ENCODE measurements around the gene KCNJ18.
"Not testable (repeated sequence)": the region's sequence is repeated elsewhere in the genome, so short reads cannot be mapped to it uniquely, and the experiment has no call there.

The KCNJ18 gene

DNA sequence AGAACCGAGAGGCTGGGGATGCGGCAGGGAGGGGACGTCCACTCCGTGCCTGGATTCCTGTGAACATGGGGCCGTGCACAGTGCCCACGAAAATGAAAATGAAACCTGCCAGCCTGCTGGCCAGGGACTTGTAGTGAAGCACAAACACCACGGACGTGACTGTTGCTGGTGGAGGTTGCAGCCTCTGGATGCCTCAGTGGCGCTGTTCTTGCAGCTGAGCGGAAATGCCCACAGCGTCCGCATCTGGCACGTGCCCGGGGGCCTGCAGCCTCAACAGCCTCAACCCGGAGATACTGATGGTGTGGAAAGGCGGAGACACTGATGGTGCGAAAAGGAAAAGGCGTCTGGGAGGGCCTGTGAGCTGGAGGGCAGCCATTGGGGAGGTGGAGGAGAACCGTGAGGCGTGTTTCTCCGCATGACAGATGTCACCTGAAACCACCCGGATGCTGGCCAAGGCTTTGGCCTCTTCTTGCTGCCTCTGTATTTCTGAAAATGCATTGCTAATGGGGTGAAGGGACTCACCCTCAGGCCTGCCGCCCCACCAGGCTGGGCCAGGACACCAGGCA lies 44.8 kb downstream of the KCNJ18 start:
- DNase-seq: not testable (repeated sequence)

DNA sequence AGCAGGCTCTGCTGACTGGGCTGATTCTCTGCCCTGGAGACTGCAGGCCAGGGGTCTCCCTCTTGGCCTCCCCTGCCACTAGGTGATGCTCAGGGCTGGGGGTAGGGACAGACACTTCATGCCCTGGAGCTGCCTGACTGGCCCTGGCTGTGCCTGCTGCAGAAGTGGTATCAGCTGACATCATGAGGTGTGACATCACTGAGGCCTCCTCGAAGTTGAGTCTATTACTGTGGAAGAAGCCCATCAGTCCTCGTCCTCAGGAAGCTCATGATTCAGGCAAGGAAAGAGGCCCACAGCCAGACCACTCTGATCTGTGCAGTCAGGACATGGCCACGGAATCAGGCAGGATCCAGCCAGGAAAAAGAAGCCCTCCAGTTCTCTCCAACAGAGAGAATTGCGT lies 45.9 kb downstream of the KCNJ18 start:
- not testable (repeated sequence) for DNase-seq

DNA sequence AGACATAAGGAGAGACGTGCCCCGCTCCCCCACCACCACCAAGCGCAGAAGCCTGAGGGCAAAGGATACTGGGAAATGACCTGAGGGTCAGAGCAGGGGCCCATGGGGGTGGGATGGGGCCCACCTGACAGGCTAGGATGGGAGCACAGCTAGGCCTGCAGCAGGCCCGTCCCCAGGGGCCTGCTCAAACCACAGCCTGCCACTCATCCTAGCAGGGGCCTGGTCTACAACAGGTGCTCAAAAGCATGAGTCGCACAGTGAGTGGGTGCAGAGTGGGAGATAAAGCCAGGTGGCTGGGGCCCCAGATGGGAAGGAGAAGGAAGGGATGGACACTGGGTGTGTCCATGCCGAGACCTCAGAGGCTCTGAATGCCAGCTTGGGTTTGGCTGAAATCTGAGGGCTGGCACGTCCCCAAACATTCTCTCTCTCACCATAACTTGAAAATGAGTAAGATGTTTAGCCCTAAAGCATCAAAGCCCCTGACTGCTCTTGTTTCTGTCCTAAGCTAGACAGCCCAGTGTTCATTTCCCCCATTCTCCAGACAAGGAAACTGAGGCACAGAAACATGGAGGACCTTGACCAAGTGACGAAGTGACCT lies 46.7 kb downstream of the KCNJ18 start:
- not testable (repeated sequence) for DNase-seq

DNA sequence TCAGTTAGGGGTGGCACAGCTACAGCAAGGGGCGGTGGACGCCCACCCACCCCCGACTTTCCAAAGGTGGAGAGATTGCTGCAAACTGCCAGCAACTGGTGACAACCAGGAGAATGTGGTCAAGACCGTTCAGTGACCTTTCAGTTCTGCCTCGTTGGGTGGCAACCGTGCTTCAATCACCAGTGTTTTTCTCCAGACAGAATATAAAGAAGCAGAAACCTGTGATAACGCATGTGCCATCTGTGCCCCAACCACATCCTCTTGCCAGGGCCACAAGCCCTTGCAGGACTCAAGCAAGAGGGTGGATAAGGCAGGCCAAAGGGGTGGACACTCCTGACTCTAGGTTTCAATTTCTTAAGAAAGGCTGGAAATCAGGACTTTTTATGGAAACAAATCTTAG lies 47.2 kb downstream of the KCNJ18 start:
- DNase-seq: not testable (repeated sequence)

DNA sequence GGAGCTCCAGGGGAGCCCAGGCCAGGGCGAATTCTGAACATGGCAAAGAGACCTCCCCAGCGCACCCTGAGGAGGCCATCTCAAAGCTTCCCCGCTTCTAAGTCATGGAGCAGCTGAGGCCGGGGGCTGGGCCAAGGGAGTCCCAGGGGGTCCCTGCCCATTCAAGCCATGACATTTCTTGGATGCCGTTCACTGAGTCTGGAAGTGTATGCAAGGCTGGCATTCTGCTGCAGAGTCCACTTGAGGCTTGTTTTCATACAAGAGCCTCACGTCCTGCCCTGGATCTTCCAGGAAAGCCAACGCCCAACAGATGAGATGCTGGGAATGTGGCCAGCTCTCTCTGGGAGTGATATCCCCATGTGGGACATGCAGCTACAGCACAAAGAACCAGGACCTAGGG lies 48.5 kb downstream of the KCNJ18 start:
- DNase-seq: not testable (repeated sequence)

DNA sequence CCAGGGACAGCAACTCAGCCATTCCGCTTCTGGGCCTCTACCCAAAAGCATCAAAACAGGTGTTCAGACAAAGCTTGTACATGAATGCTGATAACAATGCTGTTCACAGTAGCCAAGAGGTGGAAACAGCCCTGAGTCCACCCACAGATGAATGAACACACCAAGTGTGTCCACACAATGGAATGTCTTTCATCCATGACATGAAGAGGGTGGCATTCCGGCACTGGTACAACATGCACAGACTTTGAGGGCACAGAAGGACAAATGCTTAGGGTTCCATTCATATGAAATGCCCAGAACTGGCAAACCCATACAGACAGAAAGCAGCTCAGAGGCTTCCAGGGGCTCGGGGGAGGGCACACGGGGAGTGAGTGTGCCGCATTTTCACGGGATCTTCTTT lies 49.2 kb downstream of the KCNJ18 start:
- not testable (repeated sequence) for DNase-seq

DNA sequence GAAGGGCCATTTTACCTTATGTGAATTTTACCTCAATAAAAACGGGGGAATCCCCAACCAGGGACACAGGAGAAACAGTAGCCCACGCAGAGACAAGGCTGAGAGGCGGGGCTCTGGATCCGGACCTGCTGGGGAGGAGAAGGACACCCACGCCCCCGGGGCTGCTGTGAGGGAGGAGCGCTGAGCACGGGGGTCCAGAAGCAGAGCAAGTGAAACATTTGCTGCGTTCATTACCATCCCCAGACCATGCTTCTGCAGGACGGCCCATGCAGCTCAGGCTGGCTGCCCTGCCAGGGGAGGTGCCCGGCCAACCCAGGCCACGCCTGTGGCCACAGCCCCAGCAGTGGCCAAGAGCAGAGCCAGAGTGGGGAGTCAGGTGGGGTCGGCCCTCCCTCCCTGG lies 50.0 kb downstream of the KCNJ18 start:
- DNase-seq: no peak

DNA sequence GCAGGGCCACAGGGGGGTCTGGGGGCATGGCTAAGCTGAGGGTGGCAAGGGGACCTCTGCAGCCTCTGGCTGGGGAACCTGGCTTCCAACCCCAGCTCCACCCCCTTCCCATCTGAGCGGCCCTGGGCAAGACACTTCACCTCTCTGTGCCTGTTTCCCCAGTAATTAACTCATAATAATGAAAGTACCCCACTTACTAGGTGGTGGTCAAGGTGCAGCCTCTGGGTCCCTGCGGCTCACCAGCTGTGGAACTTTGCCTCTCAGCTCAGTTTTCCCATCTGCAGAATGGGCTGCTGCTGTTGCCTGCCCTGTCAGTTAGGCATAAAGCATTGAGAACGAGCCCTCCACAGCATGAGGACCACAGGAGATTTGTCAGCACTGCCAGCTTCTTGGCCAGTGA lies 51.8 kb downstream of the KCNJ18 start:
- not testable (repeated sequence) for DNase-seq

DNA sequence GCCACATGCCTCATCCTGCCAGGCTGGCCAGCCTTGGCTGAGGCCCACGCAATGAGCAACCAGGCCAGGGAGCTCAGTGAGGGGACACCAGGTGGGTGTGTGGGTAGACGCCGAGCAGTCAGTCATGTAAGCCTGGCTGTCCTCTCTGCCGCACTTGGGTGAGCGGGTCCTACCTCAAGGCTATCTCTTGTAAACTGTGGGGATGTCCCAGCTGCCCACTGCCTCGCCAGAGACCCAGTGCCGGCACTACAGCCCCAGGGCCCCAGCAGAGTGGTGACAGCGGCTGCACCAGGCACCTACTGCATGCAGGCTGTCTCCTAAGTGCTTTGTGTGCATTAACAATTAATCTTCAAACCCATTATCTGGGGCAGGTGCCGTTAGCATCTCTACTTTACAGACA lies 52.3 kb downstream of the KCNJ18 start:
- not testable (repeated sequence) for DNase-seq

DNA sequence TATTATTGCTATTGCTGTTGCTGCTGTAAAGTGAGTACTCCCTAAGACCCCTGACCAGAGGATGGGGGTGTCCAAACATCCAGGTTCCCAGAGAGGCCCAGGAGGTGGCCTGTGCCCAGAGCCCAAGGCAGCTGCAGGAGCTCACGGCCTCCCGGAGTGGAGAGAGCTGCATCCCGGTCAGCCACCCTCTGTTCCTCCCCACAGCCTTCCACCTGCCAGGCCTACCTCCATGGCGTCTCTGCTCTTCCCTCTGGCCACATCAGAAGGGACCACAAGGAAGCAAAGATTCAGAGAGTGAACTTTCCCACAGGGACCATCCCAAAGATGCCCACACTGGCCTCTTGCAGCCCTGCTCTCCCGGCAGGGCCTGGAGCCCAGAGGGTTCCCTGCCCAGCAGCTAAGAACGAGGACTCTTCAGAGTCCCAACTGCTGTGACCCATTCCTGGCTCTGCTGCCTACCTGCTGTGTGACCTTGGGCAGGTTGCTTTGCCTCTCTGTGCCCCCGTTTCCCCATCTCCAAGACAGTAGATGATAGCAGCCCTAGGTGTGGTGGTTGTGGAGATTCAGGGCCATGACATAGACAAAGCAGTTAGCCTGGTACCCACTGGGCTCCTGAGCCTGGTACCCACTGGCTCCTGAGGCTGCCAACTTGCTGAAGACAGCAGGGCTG lies 53.2 kb downstream of the KCNJ18 start:
- not testable (repeated sequence) for DNase-seq

DNA sequence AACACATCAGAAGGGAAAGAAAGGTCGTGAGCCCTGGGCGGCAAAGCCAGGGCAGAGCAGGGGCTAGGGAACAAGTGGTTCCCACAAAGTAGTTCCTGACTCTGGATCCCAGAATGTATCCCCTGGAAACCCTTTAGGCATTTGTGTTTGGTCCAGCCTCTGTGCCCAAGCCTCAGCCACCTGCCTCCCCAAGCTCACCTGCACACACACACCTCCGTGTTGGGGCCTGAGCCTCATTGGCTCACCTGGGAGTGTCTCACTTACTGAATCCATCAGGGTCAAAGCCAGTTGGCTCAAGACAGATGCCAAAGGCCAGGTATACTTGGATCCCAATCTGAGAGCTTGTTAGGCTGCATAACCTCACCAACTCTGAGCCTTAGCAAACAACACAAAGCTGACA lies 54.1 kb downstream of the KCNJ18 start:
- DNase-seq: not testable (repeated sequence)

DNA sequence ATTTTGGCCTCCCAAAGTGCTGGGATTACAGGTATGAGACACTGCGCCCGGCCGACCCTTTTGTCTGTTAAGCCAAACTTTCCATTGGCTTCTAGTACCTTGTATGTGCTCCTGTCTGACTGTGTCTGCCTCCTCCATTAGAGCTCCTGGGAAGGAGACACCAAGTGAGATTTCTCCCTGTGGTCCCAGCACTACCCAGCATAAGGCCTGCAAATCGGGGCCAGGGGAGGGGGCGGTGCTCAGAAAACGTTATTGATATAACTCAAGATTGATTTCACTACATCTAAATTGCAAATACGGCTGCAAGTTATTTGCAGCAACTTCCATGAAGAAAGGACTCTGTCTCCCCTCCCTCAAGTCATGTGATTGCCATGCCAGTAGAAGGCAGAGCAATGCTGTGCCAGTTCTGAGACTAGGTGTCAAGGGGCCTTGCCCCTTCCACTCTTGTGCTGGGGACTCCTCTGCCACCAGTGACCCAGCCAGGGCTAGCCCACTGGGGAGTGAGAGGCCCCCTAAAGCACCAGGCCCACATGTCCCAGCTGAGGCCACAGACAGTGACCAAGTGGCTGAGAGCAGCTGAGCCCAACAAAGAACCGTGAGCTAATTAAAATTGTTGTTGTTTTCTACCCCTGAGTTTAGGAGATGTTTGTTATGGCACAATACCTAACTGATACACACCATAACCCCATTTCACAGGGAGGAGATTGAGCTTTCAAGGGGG lies 55.0 kb downstream of the KCNJ18 start:
- not testable (repeated sequence) for DNase-seq

DNA sequence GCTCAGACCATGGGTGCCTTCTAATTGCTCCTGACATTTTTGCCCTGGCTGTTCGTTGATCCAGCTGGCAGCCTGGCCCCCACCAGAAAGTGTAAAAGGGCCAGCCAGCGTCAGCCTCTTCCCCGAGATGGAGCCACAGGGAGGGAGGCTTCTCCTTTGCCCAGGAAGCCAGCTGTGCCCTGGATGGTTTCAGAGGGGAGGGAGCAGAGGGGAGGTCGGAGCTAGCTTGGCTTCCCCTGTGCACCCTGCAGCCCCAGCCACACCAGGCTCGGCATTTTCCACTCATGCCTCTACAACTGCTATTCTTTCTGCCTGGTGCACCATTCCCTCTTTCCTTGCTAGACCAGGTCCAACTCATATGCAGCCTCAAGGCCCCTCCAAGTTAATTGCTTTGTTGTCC lies 56.4 kb downstream of the KCNJ18 start:
- not testable (repeated sequence) for DNase-seq

DNA sequence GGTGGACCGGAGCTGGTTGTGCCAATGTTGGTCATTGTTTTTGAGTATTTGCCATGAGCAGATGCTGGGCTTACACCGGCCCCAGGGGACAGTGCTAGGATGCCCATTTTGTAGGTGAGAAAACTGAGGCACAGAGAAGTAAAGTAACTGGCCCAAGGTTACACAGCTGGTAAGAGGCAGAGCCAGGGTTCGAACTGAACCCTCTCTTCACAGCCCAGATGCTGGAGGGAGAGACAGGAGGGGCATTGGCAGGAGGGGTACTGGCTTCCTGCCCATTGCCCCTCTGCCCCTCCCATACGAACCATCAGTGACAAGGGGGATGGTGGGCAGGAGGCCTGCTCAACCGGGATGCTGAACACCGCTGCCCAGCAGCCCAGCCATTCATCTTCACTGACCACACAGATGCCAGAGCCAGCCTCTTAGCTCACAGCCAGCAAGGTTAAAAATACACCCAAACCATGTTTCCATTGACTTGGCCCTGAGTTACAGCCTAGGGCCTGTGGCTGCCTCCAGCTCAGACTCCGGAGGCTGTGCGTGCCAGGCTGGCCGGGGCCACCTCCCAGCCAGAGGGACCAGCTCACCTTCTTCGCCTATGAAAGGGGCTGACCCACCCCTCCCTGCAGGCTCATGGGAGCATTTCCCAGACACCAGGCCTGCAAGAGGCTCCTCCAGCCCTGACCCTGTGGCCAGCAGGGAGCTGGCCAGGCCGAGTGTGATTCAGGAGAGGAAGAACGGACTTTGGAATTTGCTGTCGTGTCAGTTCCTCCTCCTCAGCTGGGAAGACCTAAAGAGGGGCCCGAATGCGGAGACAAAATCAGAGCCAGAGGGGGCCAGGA lies 57.6 kb downstream of the KCNJ18 start:
- DNase-seq: not testable (repeated sequence)

DNA sequence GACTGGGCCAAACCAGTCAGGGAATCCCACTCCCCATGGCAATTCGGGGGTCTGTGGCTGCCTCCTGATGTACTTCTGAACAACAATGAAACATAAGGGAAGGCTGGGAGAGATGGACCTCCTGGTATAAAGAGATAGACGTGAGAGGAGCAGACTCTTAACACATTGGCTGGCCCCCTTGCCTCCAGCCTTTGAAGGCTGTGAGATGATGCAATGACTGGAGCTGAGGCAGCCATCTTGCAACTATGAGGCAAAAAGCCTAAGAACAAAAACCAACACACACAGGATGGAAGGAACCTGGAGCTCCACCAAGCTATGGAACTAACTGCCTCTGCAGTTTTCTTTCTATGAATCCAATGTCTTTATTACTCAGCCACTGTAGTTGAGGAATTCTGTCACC lies 58.8 kb downstream of the KCNJ18 start:
- DNase-seq: not testable (repeated sequence)

All from activated CD4-positive, alpha-beta T cell treated with anti-CD3 and anti-CD28 coated beads, Interleukin-2, Interleukin-6, amounts not matched to agents 100 ng/mL and 50 ng/mL, durations not matched to agents 16 hours and 8 hours (primary cell).